Endothelial cell (in vitro differentiated cells): ENCODE measurements around the gene MAGEC1. TPM values are rescaled to one million over a fixed set of nuclear protein-coding genes. Genes with fewer than 3 reads are reported as not detected.
"Not testable (repeated sequence)": the region's sequence is repeated elsewhere in the genome, so short reads cannot be mapped to it uniquely, and the experiment has no call there.

ENCODE experiments used
- DNase-seq: peaks from one replicate; pipeline ENCODE4 v3.0.0; 2021; ENCODE audit warnings: low spot score
- H3K27ac Mint-ChIP-seq: one replicate; pipeline ENCODE4 v1.8.0; 2021; ENCODE audit warnings: mixed read lengths, inconsistent platforms; ENCODE audit not compliant: unreplicated experiment
- H3K27me3 Mint-ChIP-seq: one replicate; pipeline ENCODE4 v1.8.0; 2021; ENCODE audit warnings: mild to moderate bottlenecking, moderate library complexity, mixed read lengths, inconsistent platforms; ENCODE audit not compliant: unreplicated experiment
- H3K36me3 Mint-ChIP-seq: one replicate; pipeline ENCODE4 v1.8.0; 2021; ENCODE audit warnings: mild to moderate bottlenecking, low read depth, mixed read lengths, inconsistent platforms; ENCODE audit not compliant: unreplicated experiment
- H3K4me1 Mint-ChIP-seq: one replicate; pipeline ENCODE4 v1.8.0; 2021; ENCODE audit warnings: mild to moderate bottlenecking, mixed read lengths, inconsistent platforms; ENCODE audit not compliant: unreplicated experiment
- H3K4me3 Mint-ChIP-seq: one replicate; pipeline ENCODE4 v1.8.0; 2021; ENCODE audit warnings: mild to moderate bottlenecking, mixed read lengths, inconsistent platforms; ENCODE audit not compliant: unreplicated experiment
- H3K9me3 Mint-ChIP-seq: one replicate; pipeline ENCODE4 v1.8.0; 2021; ENCODE audit warnings: mixed read lengths, inconsistent platforms; ENCODE audit not compliant: unreplicated experiment
- CTCF ChIP-seq: fragments of 200-600 bp; sonication (generic); IDR thresholded peaks from one replicate; pipeline ENCODE4 v1.5.0; 2021; ENCODE audit warnings: antibody characterized with exemption; ENCODE audit not compliant: unreplicated experiment
- long read RNA-seq: library from polyadenylated mRNA; unstranded; transcript quantifications from one replicate; pipeline ENCODE4 v2.0.0, GENCODE V29; 2020; ENCODE audit not compliant: unreplicated experiment
- total RNA-seq: library from RNA; stranded (reverse); fragmentation: NEBNext Ultra II Directional; extraction: Animal tissue kit (Norgen Biotek cat#: 25700); gene quantifications from one replicate; pipeline ENCODE4 v1.2.1, GENCODE V29; 2021; ENCODE audit not compliant: unreplicated experiment

Gene MAGEC1
- not detected for total RNA-seq
- long read RNA-seq = 0 reads

GRCh38 chrX:141903400-141904155, at the start of gene MAGEC1:
MAGEC1 (plus strand) TSS chrX:141903894; CDS start chrX:141905073, 1,179 bp downstream.
- Mint-ChIP-seq H3K36me3 (no peaks in the 10 kb centered on the region), H3K27ac (no peak within 1 kb of the TSS), H3K27me3 (peaks cover 2% of the 10 kb centered on the region), H3K4me3 (no peak within 1 kb of the TSS), H3K4me1 (no peaks in the 10 kb centered on the region), H3K9me3 (no peaks in the 10 kb centered on the region)
- TF ChIP-seq CTCF = no peak
- DNase-seq = no peak

- H3K27ac Mint-ChIP-seq = no peak overlapping the region
- H3K4me3 Mint-ChIP-seq = no peak overlapping the region
- H3K4me1 Mint-ChIP-seq = peaks cover 3% of the 10 kb centered on the region
- no peak for DNase-seq
- no peaks in the 10 kb centered on the region for H3K9me3 Mint-ChIP-seq
- no peaks in the 10 kb centered on the region for H3K36me3 Mint-ChIP-seq
- TF ChIP-seq CTCF = no peak
- no peaks in the 10 kb centered on the region for H3K27me3 Mint-ChIP-seq
Observed at GRCh38 chrX:141857479-141857878, 46.2 kb upstream of the MAGEC1 start.

GRCh38 chrX:141879616-141880015, 24.1 kb upstream of the MAGEC1 start:
- DNase-seq = no peak
- H3K27ac Mint-ChIP-seq = no peak overlapping the region
- H3K9me3 Mint-ChIP-seq = no peaks in the 10 kb centered on the region
- peaks cover 4% of the 10 kb centered on the region for H3K27me3 Mint-ChIP-seq
- no peaks in the 10 kb centered on the region for H3K4me1 Mint-ChIP-seq
- no peak for TF ChIP-seq CTCF
- no peaks in the 10 kb centered on the region for H3K36me3 Mint-ChIP-seq
- no peak overlapping the region for H3K4me3 Mint-ChIP-seq

GRCh38 chrX:141888811-141889210, 14.9 kb upstream of the MAGEC1 start:
- not testable (repeated sequence) for H3K4me1 Mint-ChIP-seq, DNase-seq, H3K27me3 Mint-ChIP-seq, H3K36me3 Mint-ChIP-seq, H3K4me3 Mint-ChIP-seq, H3K27ac Mint-ChIP-seq, H3K9me3 Mint-ChIP-seq

- no peak for TF ChIP-seq CTCF
Observed at GRCh38 chrX:141894733-141895132, 9.0 kb upstream of the MAGEC1 start.

More at GRCh38 chrX:141894733-141895132, 9.0 kb upstream of the MAGEC1 start:
- Mint-ChIP-seq H3K4me1 (no peaks in the 10 kb centered on the region), H3K4me3 (no peak overlapping the region), H3K27me3 (peaks cover 1% of the 10 kb centered on the region), H3K36me3 (peaks cover 3% of the 10 kb centered on the region), H3K9me3 (no peaks in the 10 kb centered on the region), H3K27ac (no peak overlapping the region)
- DNase-seq = no peak
